Bronchial epithelial cell (primary cell): Measurements from ENCODE around the gene ISOC1. TPM values are rescaled to one million over a fixed set of nuclear protein-coding genes. Genes with fewer than 3 reads are reported as not detected.

Source experiments
- DNase-seq: peaks from one replicate; pipeline ENCODE4 v3.0.0-alpha.2; 2010; ENCODE audit warnings: low read depth
- FAIRE-seq: peaks from 2 replicates; lab custom pipeline; 2011; peaks lifted over from hg19 to GRCh38; lab: Jason Lieb, UNC
- H3K27me3 ChIP-seq: 2 replicates; pipeline ENCODE4 v1.5.1; 2011; ENCODE audit warnings: low read length; ENCODE audit not compliant: control insufficient read depth, insufficient read depth
- H3K36me3 ChIP-seq: 2 replicates; pipeline ENCODE4 v1.5.1; 2011; ENCODE audit warnings: low read length; ENCODE audit not compliant: control insufficient read depth, insufficient read depth
- H3K4me3 ChIP-seq: 2 replicates; pipeline ENCODE4 v1.5.1; 2011; ENCODE audit warnings: mild to moderate bottlenecking, low read depth, low read length, control low read depth
- total RNA-seq: library from RNA; depleted of rRNA; stranded (reverse); fragments of >200 nt; gene quantifications from 2 replicates; pipeline ENCODE4 v1.2.1, GENCODE V29; 2014
- TF ChIP-seq, protein P1 (sequence below): IDR thresholded peaks from 2 replicates; pipeline ENCODE4 v1.5.1; 2011; ENCODE audit warnings: mild to moderate bottlenecking, moderate library complexity, low read length, control low read depth, inconsistent platforms; ENCODE audit not compliant: insufficient read depth, severe bottlenecking

ISOC1 gene
- total RNA-seq, 1 donor from 2014 or later: 16.1 TPM

- DNase-seq: no peak
- Histone ChIP-seq H3K4me3 (no peak overlapping the region), H3K27me3 (no peaks in the 10 kb centered on the region), H3K36me3 (no peaks in the 10 kb centered on the region)
- FAIRE-seq: no peak
- TF ChIP-seq, protein P1, sequence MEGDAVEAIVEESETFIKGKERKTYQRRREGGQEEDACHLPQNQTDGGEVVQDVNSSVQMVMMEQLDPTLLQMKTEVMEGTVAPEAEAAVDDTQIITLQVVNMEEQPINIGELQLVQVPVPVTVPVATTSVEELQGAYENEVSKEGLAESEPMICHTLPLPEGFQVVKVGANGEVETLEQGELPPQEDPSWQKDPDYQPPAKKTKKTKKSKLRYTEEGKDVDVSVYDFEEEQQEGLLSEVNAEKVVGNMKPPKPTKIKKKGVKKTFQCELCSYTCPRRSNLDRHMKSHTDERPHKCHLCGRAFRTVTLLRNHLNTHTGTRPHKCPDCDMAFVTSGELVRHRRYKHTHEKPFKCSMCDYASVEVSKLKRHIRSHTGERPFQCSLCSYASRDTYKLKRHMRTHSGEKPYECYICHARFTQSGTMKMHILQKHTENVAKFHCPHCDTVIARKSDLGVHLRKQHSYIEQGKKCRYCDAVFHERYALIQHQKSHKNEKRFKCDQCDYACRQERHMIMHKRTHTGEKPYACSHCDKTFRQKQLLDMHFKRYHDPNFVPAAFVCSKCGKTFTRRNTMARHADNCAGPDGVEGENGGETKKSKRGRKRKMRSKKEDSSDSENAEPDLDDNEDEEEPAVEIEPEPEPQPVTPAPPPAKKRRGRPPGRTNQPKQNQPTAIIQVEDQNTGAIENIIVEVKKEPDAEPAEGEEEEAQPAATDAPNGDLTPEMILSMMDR: no peak
Observed at GRCh38 chr5:129079496-129079895, 15.1 kb upstream of the ISOC1 start.

DNA sequence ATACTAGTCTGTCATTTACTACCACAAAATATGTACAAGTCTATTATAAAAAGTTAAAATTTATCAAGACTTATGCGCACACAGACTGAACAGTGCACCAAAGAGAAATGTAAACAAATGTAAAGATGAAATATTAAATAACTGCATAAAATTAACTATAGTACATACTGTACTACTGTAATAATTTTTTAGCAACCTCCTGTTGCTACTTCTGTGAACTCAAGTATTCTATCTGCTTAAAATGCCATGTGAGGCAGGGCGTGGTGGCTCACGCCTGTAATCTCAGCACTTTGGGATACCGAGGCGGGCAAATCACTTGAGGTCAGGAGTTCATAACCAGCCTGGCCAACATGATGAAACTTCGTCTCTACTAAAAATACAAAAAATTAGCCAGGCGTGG is 13.8 kb upstream of the ISOC1 start:
- DNase-seq (no peak), FAIRE-seq (no peak)
- H3K4me3 ChIP-seq: no peak overlapping the region
- no peaks in the 10 kb centered on the region for H3K36me3 ChIP-seq
- TF ChIP-seq, protein P1: no peak
- no peaks in the 10 kb centered on the region for H3K27me3 ChIP-seq

- FAIRE-seq: no peak
- TF ChIP-seq, protein P1: no peak
- H3K4me3 ChIP-seq: no peak overlapping the region
- DNase-seq: peak; percentile 27
- H3K36me3 ChIP-seq: no peaks in the 10 kb centered on the region
- H3K27me3 ChIP-seq: no peaks in the 10 kb centered on the region
Observed at GRCh38 chr5:129082225-129083136, 12.1 kb upstream of the ISOC1 start.

- Histone ChIP-seq H3K36me3 (no peaks in the 10 kb centered on the region), H3K27me3 (no peaks in the 10 kb centered on the region), H3K4me3 (peak overlapping the region; percentile 99)
- DNase-seq (peak; percentile 34), FAIRE-seq (no peak)
- TF ChIP-seq, protein P1: peak; percentile 3
Observed at GRCh38 chr5:129094924-129095899, 663 bp downstream of the ISOC1 start.

DNA sequence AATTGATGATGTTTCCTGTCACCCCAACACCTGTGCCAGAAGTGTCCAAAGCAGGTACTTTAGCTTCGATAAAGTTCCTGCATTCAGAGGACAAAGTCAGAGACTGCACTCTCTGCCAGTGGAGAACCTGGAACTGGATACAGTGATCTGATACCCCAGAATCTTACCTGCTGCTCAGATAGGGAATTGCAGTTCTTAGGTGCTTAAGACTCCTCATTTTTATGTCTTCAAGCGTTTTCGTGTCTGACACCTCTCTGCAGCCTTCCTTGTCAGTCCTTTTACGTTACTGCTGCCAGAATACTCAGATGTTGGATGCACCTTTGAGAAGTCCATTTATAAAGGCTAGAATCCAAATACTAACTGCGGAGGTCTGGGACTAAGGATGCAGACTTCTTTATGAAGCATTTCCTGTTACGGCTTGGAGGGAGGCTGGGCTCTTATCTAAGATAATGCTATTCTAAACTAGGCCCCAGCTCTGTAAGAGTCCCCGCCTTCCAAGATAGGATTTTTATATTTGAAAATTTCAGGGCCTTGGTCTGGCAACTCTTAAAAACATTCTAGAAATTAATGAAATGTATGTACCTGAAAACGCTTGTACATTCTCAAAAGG is 1.9 kb downstream of the ISOC1 start:
- TF ChIP-seq, protein P1: peak; percentile 23
- no peaks in the 10 kb centered on the region for H3K36me3 ChIP-seq
- FAIRE-seq (no peak), DNase-seq (no peak)
- H3K4me3 ChIP-seq: no peak overlapping the region
- H3K27me3 ChIP-seq: no peaks in the 10 kb centered on the region
